GM21576 (cell line): ENCODE results near the gene SNAP91.
"Not testable (repeated sequence)": the region's sequence is repeated elsewhere in the genome, so short reads cannot be mapped to it uniquely, and the experiment has no call there.

ENCODE experiments used
- ATAC-seq: cut with Tn5 transposase; IDR thresholded peaks from one replicate; pipeline ENCODE4 v1.9.1; 2021; ENCODE audit warnings: mild to moderate bottlenecking, moderate library complexity; ENCODE audit not compliant: unreplicated experiment

Gene SNAP91

GRCh38 chr6:83708970-83709747, at the start of gene SNAP91:
Gene SNAP91, minus strand, starts transcription at chr6:83709101. Its CDS starts 1,174 bp downstream, at chr6:83707927.
- ATAC-seq, result no peak

GRCh38 chr6:83758533-83758932, 49.6 kb upstream of the SNAP91 start:
- ATAC-seq, result no peak

DNA sequence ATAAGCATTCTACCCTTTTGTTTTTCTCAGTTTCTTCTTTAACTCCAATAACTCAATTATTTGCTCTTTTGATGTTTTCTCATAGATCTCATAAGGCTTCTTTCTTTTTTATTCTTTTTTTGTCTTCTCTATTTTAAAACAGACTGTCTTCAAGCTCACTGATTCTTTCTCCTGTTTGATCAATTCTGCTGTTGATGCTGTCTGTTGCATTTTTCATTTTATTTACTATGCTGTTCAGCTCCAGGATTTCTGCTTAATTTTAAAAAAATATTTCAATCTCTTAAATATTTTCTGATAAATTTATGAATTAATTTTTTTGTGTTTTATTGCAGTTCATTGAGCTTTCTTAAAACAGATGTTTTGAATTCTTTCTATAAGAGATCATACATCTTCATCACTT, 48.1 kb upstream of the SNAP91 start:
- no peak for ATAC-seq

DNA sequence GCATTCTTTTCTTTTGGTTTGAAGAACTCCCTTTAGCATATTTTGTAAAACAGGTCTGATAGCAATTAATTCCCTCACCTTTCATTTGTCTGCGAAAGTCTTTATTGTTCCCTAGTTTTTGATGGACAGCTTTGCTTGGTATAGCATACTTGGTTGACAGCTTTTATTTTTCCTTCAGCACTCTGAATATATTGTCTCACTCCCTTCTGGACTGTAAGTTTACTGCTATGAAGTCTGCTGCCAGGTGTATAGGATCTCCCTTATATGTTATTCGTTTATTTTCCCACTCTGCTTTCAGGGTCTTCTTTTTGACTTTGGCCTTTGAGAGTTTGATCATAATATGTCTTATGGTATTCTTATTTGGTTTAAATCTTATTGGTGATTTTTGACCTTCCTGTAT, 47.7 kb upstream of the SNAP91 start:
- ATAC-seq, result no peak

DNA sequence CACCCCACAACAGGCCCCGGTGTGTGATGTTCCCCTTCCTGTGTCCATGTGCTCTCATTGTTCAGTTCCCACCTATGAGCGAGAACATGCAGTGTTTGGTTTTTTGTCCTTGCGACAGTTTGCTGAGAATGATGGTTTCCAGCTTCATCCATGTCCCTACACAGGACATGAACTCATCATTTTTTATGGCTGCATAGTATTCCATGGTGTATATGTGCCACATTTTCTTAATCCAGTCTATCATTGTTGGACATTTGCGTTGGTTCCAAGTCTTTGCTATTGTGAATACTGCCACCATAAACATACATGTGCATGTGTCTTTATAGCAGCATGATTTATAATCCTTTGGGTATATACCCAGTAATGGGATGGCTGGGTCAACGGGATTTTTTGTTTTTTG, 43.5 kb upstream of the SNAP91 start:
- ATAC-seq, result not testable (repeated sequence)

- ATAC-seq, result no peak
These were observed 32.2 kb upstream of the SNAP91 start for GRCh38 chr6:83741089-83741488.

DNA sequence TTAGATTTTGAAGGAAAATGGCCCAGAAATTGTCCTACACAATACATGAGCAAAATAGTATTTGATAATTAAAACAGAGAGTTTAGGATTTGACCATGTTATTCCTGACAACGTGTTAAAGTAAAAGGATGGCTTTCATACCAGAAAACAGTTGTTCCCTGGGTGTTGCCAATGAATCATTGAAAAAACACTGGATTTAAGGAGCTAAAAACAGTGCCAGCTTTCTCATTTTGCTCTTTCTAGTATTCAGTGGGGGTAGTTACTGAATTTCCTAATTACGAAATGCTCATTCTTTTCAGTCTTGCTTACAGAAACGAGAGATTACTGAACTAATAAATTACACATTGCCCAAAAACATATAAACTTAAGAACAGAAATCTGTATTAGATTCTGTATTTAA, 26.6 kb upstream of the SNAP91 start:
- no peak for ATAC-seq

DNA sequence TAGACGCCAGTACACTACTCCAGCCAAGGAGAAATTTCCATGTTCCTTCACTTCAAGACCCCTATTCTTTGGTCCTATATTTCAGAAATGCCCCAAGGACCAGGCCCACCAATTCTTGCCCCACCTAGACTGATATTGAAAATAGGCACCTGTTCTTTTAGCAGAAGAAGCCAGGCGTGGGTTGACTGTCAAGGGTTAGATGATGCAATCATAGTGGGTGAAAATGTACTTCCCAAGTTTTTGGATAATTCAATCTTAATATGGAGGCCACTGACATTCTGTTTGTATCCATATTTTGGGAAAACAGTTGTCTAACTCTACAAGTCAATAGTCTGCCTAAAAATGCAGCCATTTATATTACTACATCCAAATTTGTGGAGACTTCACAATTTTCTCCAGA, 21.0 kb upstream of the SNAP91 start:
- no peak for ATAC-seq

DNA sequence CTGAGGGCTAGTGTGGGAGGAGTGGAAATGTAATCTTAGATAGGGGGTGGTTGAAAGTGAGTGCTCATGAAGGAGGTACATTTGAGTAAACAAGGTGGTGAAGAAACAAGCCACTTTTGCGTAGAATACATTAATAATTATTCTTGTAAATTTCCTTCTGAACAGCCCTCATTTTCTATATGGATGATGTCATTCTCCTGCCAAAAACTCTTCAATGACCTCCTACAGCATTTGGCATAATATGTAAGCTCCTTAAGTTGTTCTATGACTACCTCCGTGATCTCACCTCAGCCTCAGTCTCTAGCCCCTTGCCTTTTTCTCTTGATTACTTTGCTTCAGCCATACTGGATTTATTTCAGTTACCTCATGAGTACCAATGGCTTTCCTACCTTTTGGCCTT, 14.0 kb upstream of the SNAP91 start:
- ATAC-seq, result no peak

DNA sequence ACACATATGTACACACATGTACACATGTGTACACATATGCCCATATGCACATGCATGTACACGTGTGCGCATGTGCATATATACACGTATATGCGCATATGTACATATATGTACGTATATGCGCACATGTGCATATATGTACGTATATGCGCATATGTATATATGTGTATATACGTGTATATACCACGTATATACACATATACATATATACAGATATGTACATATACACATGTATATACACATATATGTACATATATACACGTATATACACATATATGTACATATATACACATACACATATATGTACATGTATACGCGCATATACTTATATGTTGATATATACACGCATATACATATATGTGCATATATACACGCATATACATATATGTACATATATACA, 8.9 kb upstream of the SNAP91 start:
- ATAC-seq, result no peak

- ATAC-seq, result no peak
These were observed 3.1 kb upstream of the SNAP91 start for GRCh38 chr6:83711958-83712357.

- ATAC-seq, result no peak
These were observed 798 bp upstream of the SNAP91 start for GRCh38 chr6:83709748-83710050.

DNA sequence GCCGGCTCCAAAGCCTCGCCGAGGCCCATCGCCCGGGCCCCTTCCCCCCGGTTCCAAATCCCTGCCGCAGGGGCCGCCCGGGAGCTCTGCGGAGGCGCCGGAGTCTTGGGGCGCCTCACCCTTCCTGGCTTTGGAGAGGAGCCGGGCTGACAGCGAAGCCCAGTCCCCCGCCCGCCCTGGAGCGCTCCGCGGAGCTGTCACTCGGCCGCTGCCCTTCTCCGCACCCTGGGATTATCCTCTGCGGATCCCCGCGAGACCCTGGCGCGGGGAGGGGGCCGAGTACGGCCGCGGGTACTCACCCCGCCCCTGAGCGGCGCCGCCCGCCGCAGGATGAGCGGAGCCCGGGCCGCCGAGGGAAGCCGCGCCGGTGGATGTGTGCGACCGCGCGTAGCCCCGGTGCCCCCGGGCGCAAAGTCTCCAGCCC, 343 bp downstream of the SNAP91 start:
- ATAC-seq, result no peak

DNA sequence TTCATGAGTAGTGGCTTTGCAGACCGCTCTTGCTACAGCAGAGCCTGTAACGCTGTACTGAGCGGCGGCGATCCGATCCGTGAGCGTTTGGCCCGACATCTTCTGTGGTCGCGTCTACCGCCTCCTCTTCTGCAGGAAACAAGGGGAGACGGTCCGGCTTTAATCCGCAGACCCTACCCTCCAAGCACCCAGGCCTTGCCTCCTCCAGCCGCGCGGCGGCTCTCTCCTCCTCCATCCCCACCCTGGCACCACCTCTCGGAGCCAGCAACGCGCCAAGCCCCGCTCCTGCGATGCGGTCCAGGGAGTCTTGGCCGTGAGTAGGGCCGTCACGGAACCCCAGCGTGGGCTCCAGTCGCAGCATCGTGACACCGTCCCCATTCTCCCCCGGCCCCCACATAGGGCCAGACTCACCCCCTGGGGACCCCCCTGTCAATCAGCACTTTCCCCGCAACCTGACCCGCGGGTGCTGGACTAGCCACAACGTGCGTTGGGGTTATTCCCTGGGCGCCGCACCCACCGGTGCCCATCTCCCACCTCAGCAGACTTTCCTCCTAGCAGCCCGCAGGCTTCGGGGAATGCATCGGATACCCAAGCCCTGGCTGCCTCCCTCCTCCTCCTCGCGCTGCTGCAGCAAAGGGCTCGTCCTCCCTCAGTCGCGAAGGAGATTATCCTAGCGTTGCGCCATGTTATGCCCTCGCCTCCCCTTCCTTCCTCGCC, 914 bp downstream of the SNAP91 start:
- ATAC-seq, result no peak

DNA sequence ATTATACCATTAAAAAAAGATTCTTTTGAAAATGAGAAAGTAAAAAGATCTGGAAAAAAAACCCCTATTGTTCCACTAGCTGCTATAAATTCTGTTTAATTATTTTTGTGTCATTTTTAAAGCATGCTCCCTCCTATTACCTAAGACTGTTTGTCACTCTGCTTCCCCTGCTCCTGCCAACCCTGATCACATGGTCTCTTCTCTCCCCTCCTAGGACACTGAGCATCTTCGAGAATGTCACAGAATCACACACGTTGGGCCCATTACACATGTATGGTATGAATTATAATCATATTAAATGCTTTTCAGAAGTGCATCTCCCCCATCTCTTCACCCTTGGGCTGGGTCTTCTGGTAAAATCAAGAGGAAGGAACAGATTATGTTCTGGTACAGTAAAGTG, 6.2 kb downstream of the SNAP91 start:
- ATAC-seq, result no peak

GRCh38 chr6:83702077-83702476, 6.8 kb downstream of the SNAP91 start:
- ATAC-seq, result no peak

- no peak for ATAC-seq
These were observed 12.2 kb downstream of the SNAP91 start for GRCh38 chr6:83696674-83697073.

DNA sequence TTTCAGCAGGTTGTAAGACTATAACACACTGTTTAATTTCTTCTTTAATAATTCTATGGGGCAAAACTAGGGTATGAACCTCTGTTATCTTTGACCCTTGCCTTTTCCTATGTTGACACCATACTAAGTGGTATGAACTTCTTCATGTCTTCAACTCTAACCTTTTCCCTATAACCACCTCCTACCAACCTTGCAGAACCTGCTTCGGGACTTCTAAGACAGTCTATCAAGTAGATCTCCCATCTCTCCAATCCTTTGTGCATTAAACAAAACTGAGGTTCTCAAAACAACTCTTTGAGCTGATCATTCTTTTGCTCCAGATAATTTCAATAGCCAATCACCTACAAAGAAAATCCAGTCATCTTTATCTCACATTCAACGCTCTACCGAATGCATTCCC, 23.4 kb downstream of the SNAP91 start:
- ATAC-seq, result no peak

DNA sequence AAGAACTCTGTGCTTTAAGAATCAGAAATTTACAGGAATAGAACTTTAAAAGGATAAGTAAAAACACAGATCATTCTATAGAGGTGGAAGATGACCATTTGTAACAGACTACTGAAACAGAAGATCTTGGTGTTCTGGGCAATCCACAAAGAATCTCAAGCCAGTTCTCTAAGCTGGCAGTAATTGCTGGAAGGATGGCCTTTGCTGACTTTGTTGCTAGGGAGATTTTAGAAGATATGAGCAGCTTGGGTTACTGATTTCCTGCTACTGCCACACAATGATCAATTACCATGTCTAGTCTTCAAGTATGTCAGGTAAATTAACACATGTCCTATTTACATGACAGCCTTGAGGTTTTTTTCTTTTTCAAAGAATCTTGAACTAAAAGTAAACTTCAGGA, 31.1 kb downstream of the SNAP91 start:
- no peak for ATAC-seq

DNA sequence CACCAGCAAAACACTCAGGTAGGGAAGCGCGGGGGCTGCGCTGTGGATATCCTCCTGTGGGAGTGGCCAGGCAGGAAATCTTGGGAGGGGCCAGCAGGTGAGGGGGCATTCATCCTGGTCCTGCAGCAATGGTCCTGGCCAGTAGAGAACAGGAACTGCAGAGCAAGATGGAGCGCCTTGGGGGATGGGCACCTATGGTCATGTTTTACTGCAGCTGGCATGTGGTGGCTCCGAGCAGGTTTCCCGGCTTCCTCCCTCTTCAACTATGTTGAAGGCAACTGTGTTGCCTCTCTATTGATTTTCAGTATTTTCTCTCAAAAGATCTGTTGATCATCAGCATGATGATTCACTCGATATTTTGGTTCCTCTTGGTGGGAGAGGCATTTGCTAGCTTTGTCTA, 70.9 kb downstream of the SNAP91 start:
- no peak for ATAC-seq

GRCh38 chr6:83636800-83637199, 72.1 kb downstream of the SNAP91 start:
- ATAC-seq, result no peak

DNA sequence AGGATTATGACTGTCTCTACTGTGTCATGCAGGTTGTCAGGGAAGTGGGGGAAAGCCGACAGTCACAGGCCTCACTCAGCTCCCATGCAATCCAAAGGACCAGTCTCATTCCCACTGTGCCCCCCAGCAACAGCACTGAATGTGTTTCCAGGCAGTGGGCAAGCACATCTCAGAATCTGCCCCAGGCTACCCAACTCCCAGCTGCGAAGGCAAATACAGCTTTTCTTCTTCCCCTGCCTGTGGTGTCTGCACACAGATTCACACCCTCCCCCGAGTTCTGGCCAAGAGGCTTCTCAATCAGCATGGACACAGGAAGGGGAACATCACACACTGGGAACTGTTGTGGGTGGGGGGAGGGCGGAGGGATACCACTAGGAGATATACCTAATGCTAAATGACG, 75.3 kb downstream of the SNAP91 start:
- ATAC-seq, result no peak

- ATAC-seq, result no peak
These were observed 75.8 kb downstream of the SNAP91 start for GRCh38 chr6:83633149-83633548.
